HG02938 (cell line): ENCODE measurements around the gene PDGFC.

Experiments
- ATAC-seq: cut with Tn5 transposase; IDR thresholded peaks from one replicate; pipeline ENCODE4 v1.9.1; 2021; ENCODE audit warnings: mild to moderate bottlenecking, moderate library complexity; ENCODE audit not compliant: unreplicated experiment

PDGFC gene

DNA sequence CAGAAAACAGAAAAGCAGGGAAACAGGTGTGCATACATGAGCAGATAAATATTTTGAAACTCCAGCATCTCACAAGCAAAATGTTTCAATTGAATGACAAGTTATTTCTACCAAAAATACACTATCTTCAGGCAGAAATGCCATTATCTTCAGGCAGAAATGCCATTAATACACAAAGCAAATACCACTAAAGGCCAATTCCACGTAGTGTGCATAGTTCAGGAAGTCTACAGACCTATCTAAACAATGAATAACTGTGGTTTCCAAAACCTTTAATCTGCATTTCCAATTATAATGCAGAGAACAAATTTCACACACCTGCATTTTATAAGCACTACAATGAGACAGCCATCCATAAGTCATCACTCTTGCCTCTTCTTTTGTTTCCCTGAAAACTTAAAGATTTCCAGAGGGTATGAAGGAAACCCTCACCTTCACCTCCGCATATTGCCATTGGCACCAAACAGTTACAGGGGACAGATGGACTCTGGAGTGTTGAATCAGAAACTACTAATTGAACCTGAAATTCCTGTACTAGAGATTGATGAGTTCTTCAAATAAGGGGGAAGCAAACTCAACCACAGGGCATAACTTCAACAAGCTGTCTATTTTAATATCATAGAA is 179.0 kb downstream of the PDGFC start:
- ATAC-seq: no peak

DNA sequence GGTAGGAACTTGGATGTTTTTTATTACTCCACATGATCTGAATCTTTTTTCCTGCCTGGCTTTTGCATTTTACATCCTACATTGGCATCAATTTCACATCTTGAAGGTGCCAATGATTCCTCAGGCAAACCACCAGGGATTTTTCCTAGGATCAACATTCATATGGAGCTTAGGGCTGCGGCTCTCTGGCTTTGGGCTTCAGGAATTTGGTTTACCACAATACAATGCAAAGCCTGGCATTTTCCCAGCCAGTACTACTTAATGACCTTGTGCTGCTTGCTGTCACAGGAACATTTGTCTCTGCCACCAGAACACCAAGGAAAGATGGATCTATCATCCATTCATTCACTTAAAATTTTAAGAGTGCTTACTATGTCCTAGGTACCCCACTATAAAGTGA is 180.7 kb downstream of the PDGFC start:
- ATAC-seq: no peak

DNA sequence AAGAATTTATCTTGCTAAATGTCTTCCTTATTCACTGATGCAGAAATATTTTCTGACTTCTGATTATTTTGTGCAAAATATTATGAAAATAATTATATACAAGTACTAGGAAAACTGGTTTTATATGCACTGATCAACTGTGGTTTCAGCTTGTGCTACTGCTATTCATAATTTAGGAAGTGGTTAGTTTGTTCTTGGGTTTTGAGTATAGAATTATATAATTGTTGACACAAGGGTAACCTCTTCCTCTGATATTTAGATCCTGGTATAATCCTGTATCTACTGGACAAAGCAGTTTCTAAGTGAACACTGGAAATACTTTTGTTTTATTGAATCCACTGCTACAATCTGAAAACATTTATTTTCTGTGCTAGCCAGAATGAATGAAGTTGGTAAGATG is 182.8 kb downstream of the PDGFC start:
- no peak for ATAC-seq

DNA sequence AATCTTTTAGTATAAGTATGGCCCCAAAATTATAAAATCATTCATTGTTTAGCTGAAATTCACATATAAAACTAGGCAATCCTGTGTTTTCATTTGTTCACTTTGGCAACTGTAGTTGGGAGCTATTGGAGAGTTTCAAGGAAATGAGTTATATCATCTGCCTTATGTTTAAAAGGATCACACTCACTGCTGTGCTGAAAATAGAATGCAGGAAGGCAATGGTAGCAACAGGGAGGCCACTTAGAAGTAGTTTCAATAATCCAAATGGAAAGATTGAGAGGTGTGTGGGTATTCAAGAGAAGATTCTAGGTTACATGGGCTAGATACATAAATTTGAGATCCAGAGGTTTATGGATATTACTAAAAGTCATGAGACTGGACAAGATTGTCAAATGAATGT is 184.9 kb downstream of the PDGFC start:
- no peak for ATAC-seq

DNA sequence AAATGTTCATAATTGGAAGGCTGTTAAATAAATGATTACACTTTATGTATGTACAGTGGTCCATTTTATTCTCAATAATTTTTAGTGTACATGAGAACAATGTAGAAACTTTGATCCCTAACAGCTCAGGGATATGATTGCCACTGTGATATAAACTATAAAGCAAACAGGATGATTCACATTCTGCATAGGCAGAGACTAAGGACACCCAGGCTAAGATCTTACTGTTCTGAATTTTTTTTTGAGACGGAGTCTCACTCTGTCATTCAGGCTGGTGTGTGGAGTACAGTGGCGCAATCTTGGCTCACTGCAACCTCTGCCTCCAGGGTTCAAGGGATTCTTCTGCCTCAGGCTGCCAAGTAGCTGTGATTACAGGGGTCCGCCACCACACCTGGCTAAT is 186.6 kb downstream of the PDGFC start:
- ATAC-seq: no peak

DNA sequence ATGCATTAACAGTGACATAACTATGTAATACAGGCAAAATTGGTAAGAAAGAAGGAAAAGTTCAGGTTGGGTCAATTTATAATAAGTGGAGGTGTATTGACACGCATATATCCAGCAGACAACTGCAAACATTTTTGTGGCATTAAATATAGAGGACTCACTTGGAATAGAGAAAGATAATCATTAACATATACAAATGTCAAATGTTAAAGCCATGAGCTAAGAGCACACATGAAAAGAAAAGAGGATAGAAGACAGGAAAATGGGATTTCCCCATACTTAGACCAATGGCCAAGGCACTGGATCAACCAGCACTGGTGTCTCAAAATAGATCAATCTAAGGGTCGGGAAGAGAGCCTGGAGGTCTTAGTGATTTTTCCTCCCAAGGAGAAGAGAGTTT is 187.6 kb downstream of the PDGFC start:
- ATAC-seq: no peak

DNA sequence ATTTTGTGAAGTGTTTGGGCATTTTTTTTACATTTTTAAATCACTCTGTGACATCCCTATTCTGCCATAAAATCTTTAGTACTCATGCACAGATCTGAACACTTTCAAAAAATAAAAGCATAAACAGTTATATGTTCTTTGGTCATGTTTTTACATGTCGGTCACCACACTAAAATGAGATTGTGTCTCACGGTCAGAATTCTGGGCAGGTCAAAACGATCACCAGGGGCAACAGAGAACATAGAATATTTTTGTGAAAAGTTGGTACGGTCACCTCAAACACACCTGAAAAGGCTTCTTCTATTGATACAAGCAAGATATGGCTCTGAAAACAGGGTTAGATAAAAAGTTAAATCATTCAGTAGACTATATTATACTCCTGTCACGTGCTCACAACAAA is 189.1 kb downstream of the PDGFC start:
- no peak for ATAC-seq

DNA sequence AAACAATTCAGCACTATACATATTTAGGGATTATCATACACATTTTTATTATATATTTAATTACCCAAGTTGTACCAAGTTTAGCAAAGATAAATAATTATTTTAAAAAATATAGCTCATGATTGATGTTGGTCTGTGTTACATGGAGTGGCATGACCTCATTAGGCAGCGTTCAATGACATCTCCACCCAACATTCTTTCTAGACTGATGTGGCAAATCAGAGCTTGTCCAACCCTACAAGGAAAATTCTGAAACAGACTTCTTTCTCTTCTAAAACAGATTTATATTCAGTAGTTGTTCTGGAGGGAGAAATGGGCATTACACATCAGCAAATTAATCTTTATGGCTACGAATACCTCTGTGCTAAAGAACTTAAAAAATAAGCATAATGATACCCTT is 189.7 kb downstream of the PDGFC start:
- ATAC-seq: no peak

DNA sequence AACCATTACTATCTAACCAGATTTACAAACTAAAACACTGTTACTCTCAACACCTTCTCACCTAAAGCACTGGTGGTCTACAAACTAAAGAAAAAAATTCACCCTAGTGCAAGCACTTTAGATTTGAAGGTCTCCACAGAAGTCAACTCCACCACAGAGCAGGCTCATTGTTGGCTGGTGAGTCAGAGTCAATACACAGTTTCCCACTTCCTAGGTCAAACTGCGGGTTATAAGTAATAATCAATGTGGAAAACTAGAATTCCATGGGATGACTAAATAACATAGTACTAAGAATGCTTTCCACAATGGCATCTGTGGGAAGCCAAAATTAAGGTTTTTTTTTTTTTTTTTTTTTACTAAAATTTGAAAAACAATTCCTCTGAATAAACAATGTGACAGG is 191.8 kb downstream of the PDGFC start:
- no peak for ATAC-seq

DNA sequence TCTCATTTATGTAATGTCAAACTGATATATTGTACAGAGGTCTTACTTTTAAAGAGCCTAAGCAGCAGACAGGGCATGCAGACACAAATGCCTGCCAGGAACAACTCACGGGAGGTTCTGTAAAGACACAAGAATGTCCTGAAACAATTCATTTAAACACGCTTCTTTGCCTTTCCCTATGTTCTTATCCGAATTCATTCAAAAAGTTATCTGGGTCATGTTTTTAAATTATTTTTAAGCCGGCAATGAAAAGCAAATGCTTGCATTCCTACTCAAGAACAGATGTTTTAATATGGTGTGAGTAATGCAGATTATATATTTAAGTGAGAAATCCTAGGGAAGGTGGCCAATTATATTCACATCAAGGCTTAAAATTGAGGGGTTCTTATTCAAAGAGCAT is 192.6 kb downstream of the PDGFC start:
- ATAC-seq: no peak

DNA sequence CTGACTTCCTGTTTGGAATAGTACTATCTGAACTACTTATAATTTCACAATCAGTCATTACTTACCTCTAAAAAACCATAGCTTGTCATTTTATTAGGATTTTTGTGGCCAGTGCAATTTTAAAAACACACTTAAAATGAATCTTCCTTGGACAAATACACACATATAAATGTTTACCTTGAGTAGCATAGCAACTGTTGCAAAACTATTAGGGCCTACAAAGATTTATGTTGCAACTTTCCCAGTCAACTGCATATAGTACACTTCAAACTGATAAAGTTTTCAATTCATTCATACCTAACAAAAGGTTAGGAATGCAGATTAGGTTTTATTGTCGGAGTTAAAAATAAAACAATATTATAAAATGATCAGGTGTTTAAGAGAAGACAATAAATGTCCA is 193.0 kb downstream of the PDGFC start:
- no peak for ATAC-seq

DNA sequence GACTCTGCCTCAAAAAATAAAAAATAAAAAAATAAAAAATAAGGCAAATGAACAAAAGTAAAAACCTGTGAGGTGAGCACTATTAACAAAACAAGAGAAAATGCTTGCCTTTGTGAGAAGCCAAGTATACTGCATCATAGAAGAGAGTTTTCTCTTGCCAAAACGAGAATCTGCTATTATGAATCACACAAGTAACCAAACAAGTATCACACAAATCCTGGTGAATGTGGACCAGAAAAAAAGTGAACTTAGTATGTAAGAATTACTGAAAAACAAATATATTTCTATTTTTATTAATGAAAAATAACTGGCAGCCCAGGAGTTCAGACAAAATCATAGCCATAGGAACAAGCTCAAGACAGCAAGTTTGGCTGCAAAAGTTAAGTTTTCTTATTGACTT is 193.5 kb downstream of the PDGFC start:
- no peak for ATAC-seq

DNA sequence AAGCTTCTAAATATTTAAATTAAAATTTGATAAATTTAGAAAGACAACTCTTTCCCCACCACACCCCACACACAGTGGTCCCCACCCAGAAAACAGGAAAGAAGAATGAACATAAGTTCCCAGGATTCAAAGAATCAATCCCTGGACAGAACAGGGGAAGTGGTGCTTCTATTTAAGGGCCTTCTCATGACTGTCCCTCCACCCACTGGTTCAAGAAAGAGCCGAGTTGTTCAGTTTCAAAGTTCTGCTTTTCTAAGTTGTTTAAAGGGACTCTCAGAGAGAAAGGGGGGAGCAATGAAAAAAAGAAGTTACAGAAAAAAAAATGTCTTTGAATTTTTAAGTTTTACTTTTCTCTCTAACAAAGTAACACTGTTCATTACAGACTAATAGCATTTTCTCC is 195.8 kb downstream of the PDGFC start:
- no peak for ATAC-seq

DNA sequence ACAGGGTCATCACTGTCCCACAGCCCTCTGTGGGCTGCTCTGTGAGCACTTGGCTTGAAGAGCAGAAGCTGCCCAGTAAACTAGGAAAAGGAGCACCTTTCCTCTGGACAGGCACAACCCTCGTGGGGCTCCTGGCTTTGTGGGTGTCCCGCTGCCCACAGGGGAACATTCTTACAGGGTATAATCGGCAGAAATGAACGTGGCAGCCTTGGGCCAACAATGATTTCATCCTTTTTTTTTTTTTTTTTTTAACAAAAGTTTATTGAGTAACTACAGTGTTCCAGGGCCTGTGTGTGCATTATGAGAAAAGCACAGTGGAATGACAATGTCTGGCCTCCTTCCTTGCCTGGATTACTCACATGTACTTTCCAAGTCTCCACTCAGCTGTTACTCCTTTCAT is 197.2 kb downstream of the PDGFC start:
- ATAC-seq: no peak

DNA sequence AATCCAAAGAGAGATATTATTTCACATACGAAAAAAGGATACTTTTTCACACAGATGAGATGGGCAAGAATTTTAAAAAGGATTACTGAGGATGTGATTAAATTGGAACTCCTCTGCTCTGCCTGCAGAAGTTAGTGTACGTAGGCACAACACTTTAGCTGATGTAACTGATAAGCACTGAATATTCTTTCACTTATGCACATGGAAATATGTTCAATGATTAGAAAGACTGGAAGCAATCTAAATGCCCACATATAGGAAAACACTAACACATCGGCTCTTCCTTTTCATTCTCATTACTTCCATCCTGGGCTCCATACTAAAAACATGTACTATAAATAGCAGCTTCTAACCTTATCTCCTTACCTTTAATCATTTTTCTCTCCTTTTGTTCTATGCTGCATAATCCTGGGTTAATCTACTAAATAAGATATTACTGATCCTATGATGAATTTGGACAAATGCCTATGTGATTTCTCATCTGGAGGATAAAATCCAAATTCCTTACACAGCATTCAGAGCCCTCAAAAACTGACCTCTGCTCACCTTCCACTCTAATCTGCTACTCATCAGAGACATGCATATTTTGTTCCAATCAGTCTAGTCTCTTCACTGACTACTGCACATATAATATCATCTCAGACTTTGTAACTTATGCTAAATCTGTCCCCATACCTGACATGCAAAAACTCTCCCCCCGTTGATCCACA is 197.8 kb downstream of the PDGFC start:
- no peak for ATAC-seq

DNA sequence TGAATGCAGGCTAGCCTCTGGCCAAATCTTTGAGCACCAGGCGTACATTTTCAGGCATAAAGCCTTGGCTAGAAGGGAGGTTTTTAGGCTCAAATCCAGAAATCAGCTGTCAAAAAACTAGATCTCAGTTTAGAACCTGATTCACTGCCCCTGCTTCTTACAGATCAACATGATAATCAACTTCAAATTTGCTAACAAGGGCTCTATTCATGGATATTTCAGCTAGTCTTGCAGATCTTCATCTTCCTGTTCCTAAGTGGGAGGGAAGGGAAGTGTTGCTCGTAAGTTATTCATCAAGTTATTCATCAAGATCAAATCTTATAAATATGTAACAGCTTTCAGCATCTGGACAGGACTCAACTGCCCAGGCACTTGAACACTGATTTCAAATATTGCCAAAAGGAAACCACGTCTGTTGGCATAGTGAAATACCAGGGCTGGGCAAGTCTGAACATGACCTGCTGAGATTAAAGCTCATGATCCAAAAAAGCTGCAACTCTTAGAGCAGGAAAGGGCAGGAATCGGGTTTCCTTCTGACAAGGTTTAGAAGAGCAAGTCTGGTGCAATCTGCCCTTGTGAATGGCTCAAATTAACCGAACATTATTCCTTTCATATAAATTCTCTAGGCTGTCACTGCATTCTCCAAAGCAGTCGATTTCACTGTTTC is 200.3 kb downstream of the PDGFC start:
- ATAC-seq: no peak

DNA sequence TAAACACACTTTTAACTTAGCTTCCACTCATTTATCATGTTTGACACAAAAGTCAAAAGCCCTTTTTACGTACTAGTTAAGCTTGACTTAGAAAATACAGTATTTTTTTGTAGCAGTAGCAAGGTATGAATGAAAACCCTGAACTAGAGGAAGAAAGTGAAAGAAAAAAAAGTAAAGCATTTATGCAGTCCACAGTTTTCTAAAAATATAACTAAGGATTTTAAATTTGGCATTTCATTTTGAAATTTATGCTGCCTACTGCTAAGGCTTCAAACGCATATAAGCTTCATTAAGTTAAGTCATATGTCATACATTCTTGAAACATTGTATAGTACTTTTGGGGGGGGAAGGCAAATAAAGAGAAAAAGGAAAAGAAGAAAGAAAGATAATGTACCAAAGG is 201.5 kb downstream of the PDGFC start:
- no peak for ATAC-seq

DNA sequence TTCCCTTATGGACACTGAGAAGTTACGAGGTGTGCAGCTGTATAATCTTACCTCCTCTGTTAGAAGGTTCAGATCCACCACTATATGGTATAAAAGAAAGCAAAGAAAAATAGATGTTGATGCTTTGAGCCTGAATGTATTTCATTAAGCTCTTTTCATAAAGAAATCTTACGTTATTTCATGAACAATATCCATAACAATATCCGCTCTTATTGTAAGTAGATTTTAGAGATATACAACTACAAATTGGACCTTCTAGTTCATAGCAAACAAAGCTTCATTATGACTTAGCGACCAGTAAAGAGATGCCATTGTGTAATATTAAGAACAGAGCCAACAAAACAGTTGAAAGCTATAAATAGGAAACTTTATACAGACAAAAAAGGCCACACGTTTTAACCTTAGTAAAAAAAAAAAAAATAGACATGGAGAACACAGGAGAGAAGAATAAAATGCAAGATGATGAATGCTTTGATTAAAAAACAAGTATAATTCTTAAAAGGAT is 203.6 kb downstream of the PDGFC start:
- no peak for ATAC-seq

DNA sequence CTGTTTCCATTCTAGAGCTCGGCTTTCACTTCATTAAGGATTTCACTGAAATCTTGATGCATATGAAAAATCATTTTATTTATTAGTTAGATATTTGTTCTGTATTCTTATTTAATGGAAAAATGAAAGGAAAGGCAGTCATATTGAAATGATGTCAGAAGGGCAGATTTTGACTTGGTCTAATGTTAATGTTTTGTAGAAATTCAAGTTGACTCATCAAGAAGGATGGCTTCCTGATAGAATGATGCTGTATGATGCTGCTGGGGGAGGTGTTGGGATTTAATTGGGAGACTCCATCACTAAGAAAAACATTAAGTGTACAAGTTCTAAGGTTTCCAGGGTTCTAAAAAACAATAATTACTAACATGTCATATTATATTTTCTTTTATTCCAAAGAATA is 204.8 kb downstream of the PDGFC start:
- ATAC-seq: no peak

DNA sequence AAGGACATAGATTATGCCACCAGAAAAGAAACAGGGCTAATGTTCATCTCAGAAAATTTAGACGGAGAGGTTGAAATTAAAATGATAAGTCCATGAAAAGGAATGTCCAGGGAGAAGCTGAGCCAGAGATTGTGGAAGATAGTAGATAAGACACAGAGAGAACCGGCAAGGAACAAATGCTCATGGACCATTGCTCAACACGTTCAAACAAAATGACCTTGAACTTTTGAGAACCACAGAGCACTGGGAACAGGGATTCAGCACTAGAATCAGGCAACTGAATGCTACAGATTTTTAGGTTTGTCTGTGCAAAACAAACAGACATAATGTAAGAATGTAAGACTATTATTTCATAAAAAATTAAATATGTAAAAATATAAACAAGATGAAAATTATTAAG is 206.3 kb downstream of the PDGFC start:
- ATAC-seq: no peak

DNA sequence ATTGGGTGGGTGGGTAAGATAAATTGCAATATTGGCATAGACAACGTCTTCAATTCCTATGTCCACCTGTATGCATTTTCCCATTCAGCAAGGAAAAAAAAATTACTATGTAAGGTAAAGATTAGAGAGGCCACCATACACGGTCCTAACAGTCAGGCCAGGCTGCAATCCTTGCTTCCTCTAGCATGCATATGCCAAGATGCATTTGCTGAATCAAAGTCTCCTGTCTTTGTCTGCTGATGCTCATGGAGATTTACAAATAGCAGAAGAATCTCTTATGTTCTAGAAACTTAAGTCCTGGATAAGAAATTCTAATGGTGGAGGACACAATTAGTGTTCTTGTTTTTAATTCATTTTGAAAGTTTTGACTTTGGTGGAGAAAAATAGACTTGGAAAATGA is 206.8 kb downstream of the PDGFC start:
- ATAC-seq: no peak

DNA sequence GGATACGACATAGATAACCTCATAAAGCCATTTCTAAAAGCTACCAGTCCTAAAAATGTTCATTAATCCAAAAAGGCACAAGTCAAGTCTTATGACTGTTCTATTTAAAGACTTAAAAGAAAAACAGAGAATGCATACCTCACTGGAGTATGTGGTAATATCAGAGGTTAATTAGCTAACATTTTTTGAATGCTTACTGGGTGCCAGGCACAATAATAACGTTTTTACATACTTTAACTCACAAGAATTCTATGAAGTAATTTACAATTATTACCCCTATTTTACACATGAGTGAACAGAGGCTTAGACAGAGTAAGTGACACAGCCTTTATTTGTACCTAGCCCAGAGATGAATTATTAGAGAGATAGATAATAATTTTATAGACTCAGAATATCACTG is 207.5 kb downstream of the PDGFC start:
- ATAC-seq: no peak
